ENCODE measurements around the gene KCNQ1. TPM values are rescaled to one million over a fixed set of nuclear protein-coding genes. Genes with fewer than 3 reads are reported as not detected.

Gene KCNQ1
- total RNA-seq, 4 donors from 2014 or later = 0.81 to 2.2 (median 1.6) TPM

DNA sequence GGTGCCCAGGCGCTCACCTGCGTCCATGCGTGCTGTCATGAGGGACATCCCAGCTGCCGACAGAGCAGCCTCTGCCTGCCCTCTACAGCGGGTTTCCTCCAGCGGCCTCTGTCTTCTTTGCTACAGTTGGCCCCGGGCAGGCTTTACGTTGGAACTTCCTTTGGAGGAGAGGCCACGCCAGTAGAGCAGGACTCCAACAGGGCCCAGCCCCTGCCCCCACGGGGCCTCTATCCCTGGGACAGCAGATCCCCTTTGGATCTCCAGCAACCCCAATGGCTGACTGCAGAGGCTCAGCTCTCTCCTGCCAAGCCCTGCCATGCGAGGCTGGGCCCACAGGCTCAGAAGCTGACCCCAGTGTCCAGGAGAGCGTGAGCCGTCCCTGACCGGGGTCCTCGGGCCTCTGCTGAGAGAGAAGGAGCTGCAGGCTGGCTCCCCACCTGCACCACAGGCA, 12.6 kb upstream of the KCNQ1 start:
- TF ChIP-seq POLR2A (IDR thresholded peaks at IDR 0.05) = no peak
- TF ChIP-seq, protein P1, sequence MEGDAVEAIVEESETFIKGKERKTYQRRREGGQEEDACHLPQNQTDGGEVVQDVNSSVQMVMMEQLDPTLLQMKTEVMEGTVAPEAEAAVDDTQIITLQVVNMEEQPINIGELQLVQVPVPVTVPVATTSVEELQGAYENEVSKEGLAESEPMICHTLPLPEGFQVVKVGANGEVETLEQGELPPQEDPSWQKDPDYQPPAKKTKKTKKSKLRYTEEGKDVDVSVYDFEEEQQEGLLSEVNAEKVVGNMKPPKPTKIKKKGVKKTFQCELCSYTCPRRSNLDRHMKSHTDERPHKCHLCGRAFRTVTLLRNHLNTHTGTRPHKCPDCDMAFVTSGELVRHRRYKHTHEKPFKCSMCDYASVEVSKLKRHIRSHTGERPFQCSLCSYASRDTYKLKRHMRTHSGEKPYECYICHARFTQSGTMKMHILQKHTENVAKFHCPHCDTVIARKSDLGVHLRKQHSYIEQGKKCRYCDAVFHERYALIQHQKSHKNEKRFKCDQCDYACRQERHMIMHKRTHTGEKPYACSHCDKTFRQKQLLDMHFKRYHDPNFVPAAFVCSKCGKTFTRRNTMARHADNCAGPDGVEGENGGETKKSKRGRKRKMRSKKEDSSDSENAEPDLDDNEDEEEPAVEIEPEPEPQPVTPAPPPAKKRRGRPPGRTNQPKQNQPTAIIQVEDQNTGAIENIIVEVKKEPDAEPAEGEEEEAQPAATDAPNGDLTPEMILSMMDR (IDR thresholded peaks at IDR 0.05) = no peak
- DNase-seq (ENCODE audit: low spot score in 2 of 2) = no peak
- no peak overlapping the region for H3K4me3 ChIP-seq (ENCODE audit: low read depth, poor library complexity, severe bottlenecking)
- intact Hi-C loops (cut with DNase I; ENCODE audit: low total_unique reads) = no loop called here
- 52 to 63% methylated on average over 13 to 15 of the region's 15 CpGs for WGBS, 2 donors

DNA sequence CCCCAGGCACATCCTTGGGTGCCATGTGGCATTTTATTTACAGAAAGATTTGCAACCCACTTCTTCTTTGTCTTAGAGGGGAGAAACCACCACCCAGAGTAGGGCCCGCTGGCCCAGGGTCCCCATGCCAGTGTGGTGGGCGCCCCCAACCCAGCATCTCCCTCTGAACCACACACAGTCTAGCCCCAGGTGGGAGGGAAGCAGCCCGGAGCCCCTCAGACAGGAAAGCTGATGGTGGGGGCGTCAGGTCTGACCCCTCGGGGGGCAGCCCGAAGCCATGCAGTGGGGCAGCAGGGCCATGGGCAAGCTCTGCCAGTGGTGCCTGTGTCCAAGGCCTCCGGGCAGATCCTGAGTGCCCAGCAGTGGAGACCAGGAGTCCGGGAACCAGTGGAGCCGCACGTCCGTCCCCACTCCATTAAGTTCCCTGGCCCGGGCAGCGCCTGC, 12.2 kb upstream of the KCNQ1 start:
- no peak for TF ChIP-seq POLR2A (IDR thresholded peaks at IDR 0.05)
- TF ChIP-seq, protein P1 (IDR thresholded peaks at IDR 0.05) = no peak
- DNase-seq (ENCODE audit: low spot score in 2 of 2) = no peak
- no peak overlapping the region for H3K4me3 ChIP-seq (ENCODE audit: low read depth, poor library complexity, severe bottlenecking)
- WGBS, 2 donors = 89 to 92% methylated on average over 7 to 13 of the region's 13 CpGs
- intact Hi-C loops (cut with DNase I; ENCODE audit: low total_unique reads) = no loop called here

DNA sequence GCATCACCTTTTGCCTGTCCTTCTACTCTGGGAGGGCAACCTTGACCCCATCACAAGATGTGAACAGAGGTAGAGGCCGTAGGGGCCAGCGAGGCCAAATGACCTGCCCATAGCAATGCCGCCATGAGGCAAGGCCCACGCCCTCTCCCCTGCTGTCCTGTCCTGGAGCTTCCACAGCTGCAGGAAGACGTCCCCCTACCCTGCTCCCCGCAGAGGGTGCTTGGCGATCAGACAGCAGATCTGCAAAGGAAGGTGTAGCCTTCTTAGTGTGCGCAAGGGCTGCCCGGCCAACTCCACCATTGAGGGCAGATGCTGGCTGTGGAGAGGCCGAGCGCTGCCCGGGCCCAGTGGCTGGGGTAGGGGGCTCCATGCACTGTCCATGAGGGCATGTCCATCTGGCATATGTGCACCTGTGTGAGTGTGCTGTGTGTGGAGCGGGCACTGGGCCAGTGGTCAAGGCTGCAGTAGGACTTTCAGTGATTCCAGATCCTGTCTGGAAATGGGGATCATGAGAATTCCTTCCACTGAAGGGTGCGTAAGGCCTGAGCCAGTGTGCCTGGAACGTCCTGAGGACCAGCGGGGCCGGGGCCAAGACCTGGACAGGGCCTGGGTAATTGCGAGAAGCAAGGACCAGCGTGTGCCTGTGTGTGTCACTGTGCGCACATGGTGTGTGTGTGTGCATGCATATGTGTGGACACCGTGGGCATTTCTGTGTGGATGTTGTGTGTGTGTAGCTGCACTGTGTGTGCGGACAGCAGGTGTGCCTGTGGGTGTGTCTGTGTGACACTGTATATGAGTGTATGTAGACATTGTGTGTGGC, 11.5 kb upstream of the KCNQ1 start:
- 85 to 86% methylated on average over 22 of the region's 22 CpGs for WGBS, 2 donors
- H3K4me3 ChIP-seq (ENCODE audit: low read depth, poor library complexity, severe bottlenecking) = no peak overlapping the region
- DNase-seq (ENCODE audit: low spot score in 2 of 2) = no peak
- TF ChIP-seq, protein P1 (IDR thresholded peaks at IDR 0.05) = no peak
- TF ChIP-seq POLR2A (IDR thresholded peaks at IDR 0.05) = no peak
- intact Hi-C loops (cut with DNase I; ENCODE audit: low total_unique reads) = no loop called here

DNA sequence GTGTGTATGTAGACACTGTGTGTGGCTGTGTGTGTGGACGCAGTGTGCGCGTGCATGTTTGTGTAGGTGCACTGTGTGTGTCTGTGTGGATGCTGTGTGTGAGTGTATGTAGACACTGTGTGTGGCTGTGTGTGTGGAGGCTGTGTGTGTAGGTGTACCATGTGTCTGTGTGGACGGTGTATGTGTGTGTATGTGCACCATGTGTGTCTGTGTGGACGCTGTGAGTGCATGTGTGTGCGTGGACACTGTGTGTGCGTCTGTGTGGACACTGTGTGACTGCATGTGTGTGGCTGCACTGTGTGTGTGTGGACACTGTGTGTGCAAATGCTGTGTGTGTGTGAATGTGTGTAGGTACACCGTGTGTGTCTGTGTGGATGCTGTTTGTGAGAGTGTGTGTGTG, 10.8 kb upstream of the KCNQ1 start:
- H3K4me3 ChIP-seq (ENCODE audit: low read depth, poor library complexity, severe bottlenecking) = no peak overlapping the region
- WGBS, 2 donors = 83 to 88% methylated on average over 8 of the region's 8 CpGs
- intact Hi-C loops (cut with DNase I; ENCODE audit: low total_unique reads) = no loop called here
- DNase-seq (ENCODE audit: low spot score in 2 of 2) = no peak
- TF ChIP-seq, protein P1 (IDR thresholded peaks at IDR 0.05) = no peak
- TF ChIP-seq POLR2A (IDR thresholded peaks at IDR 0.05) = no peak

DNA sequence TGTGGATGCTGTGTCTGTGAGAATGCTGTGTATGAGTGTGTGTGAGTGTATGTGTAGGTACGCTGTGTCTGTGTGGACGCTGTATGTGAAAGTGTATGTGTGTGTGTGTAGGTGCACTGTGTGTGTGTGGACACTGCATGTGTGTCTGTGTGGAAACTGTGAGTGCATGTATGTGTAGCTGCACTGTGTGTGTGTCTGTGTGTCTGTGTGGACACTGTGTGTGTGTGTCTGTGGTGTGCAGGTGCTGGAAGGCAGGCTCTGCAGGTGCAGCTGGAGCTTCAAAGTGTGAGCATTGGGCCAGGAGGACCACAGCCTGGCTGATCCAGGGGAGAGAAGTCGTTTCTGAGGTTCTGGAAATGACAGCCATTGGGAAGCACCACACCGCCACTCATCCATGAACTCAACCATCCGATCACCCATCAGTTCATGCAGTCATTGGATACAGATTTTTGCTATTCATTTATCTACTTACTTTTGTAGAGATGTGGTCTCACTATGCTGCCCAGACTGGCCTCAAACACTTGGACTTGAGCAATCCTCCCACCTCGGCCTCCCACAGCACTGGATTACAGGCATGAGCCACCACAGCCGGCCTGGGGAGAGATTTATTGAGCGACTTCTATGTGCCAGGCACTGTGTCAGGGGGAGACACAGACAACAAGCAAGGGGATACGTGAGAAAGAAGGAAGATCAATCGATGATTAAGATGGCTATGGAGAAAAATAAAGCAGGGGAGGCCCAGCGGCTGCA, 10.1 kb upstream of the KCNQ1 start:
- H3K4me3 ChIP-seq (ENCODE audit: low read depth, poor library complexity, severe bottlenecking) = no peak overlapping the region
- TF ChIP-seq, protein P1 (IDR thresholded peaks at IDR 0.05) = no peak
- TF ChIP-seq POLR2A (IDR thresholded peaks at IDR 0.05) = no peak
- no peak for DNase-seq (ENCODE audit: low spot score in 2 of 2)
- intact Hi-C loops (cut with DNase I; ENCODE audit: low total_unique reads) = no loop called here
- WGBS, 2 donors = 80 to 84% methylated on average over 11 of the region's 11 CpGs

All from lower leg skin (tissue), 4 donors.